Myocyte (in vitro differentiated cells): ENCODE measurements around the gene RGPD8. TPM values are rescaled to one million over a fixed set of nuclear protein-coding genes. Genes with fewer than 3 reads are reported as not detected.
"Not testable (repeated sequence)": the region's sequence is repeated elsewhere in the genome, so short reads cannot be mapped to it uniquely, and the experiment has no call there.

Experiments
- DNase-seq: peaks from one replicate; pipeline ENCODE4 v3.0.0-alpha.2; 2012; ENCODE audit warnings: low read depth
- polyA plus RNA-seq: library from polyadenylated mRNA; unstranded; fragments of >200 nt; gene quantifications from one replicate; pipeline ENCODE4 v1.2.1, GENCODE V29; 2012; ENCODE audit warnings: missing spikeins
- total RNA-seq: library from RNA; depleted of rRNA; stranded (reverse); fragments of >200 nt; gene quantifications from 2 replicates; pipeline ENCODE4 v1.2.3, GENCODE V29; 2014

The RGPD8 gene
- total RNA-seq: 6.7 and 8.1 TPM in 2 replicates
- 1.4 TPM for polyA plus RNA-seq

GRCh38 chr2:112433480-112433879 is at the start of gene RGPD8:
RGPD8 (minus strand) TSS chr2:112433645; CDS start chr2:112433453, 192 bp downstream.
- DNase-seq: peak; percentile 91

- peak; percentile 55 for DNase-seq
These were observed 49.6 kb upstream of the RGPD8 start for GRCh38 chr2:112483042-112483473.

- DNase-seq: peak; percentile 61
These were observed 49.0 kb upstream of the RGPD8 start for GRCh38 chr2:112482309-112483041.

GRCh38 chr2:112481528-112482233 is 48.2 kb upstream of the RGPD8 start, which contains the start of gene TTL:
TTL (plus strand) TSS chr2:112482156; CDS start chr2:112482345, 189 bp downstream.
- peak; percentile 80 for DNase-seq

- DNase-seq: peak; percentile 87
These were observed 47.6 kb upstream of the RGPD8 start for GRCh38 chr2:112481050-112481527.

GRCh38 chr2:112480530-112481049 is 47.1 kb upstream of the RGPD8 start:
- no peak for DNase-seq

- no peak for DNase-seq
These were observed 43.0 kb upstream of the RGPD8 start for GRCh38 chr2:112476434-112476833.

GRCh38 chr2:112474844-112475486 is 41.5 kb upstream of the RGPD8 start:
- no peak for DNase-seq

GRCh38 chr2:112472547-112473263 is 39.3 kb upstream of the RGPD8 start:
- DNase-seq: no peak

GRCh38 chr2:112465382-112465781 is 31.9 kb upstream of the RGPD8 start:
- peak; percentile 28 for DNase-seq

- no peak for DNase-seq
These were observed 29.8 kb upstream of the RGPD8 start for GRCh38 chr2:112463256-112463655.

GRCh38 chr2:112462178-112462577 is 28.7 kb upstream of the RGPD8 start:
- no peak for DNase-seq

- DNase-seq: no peak
These were observed 25.9 kb upstream of the RGPD8 start for GRCh38 chr2:112459372-112459771.

GRCh38 chr2:112454586-112454985 is 21.1 kb upstream of the RGPD8 start:
- no peak for DNase-seq

GRCh38 chr2:112451317-112451716 is 17.9 kb upstream of the RGPD8 start:
- DNase-seq: no peak

- DNase-seq: no peak
These were observed 16.4 kb upstream of the RGPD8 start for GRCh38 chr2:112449854-112450253.

GRCh38 chr2:112444256-112444655 is 10.8 kb upstream of the RGPD8 start:
- DNase-seq: not testable (repeated sequence)

GRCh38 chr2:112438603-112439261 is 5.3 kb upstream of the RGPD8 start:
- not testable (repeated sequence) for DNase-seq

GRCh38 chr2:112437405-112437831 is 4.0 kb upstream of the RGPD8 start:
- DNase-seq: not testable (repeated sequence)

GRCh38 chr2:112436993-112437392 is 3.5 kb upstream of the RGPD8 start:
- DNase-seq: not testable (repeated sequence)
